MM.1S (cell line): ENCODE data around the gene SCP2D1.

Source experiments
- DNase-seq: peaks from one replicate; pipeline ENCODE4 v3.0.0-alpha.2; 2015
- H2AFZ ChIP-seq: fragments of 300-600 bp; sonication (generic); 2 replicates; pipeline ENCODE4 v1.6.0; 2016; ENCODE audit warnings: antibody characterized with exemption, low read length
- H3F3A ChIP-seq: fragments of 300-600 bp; sonication (generic); 2 replicates; pipeline ENCODE4 v1.6.1; 2016; ENCODE audit warnings: mild to moderate bottlenecking, antibody characterized with exemption, low read length, moderate library complexity, mixed read lengths; ENCODE audit not compliant: insufficient read depth
- H3K27ac ChIP-seq: fragments of 300-600 bp; sonication (generic); 2 replicates; pipeline ENCODE4 v1.5.1; 2016; ENCODE audit warnings: mild to moderate bottlenecking, low read length
- H3K27me3 ChIP-seq: fragments of 300-600 bp; sonication (generic); replicated peaks from 2 replicates; pipeline ENCODE4 v1.6.0; 2016; ENCODE audit warnings: low read length; ENCODE audit not compliant: insufficient read depth
- H3K36me3 ChIP-seq: fragments of 300-600 bp; sonication (generic); replicated peaks from 2 replicates; pipeline ENCODE4 v1.6.1; 2016; ENCODE audit warnings: mild to moderate bottlenecking, low read length, mixed read lengths; ENCODE audit not compliant: insufficient read depth
- H3K4me1 ChIP-seq: fragments of 300-600 bp; sonication (generic); 2 replicates; pipeline ENCODE4 v1.6.1; 2016; ENCODE audit warnings: low read length, mixed read lengths
- H3K4me2 ChIP-seq: fragments of 300-600 bp; sonication (generic); 2 replicates; pipeline ENCODE4 v1.6.0; 2016; ENCODE audit warnings: low read depth, low read length
- H3K4me3 ChIP-seq: fragments of 300-600 bp; sonication (generic); 2 replicates; pipeline ENCODE4 v1.5.1; 2016; ENCODE audit warnings: low read length, mixed read lengths
- H3K79me2 ChIP-seq: fragments of 300-600 bp; sonication (generic); 2 replicates; pipeline ENCODE4 v1.6.1; 2016; ENCODE audit warnings: mixed run types, low read length, mixed read lengths
- H3K9ac ChIP-seq: fragments of 300-600 bp; sonication (generic); 2 replicates; pipeline ENCODE4 v1.6.1; 2016; ENCODE audit warnings: low read length, mixed read lengths
- H3K9me2 ChIP-seq: fragments of 300-600 bp; sonication (generic); replicated peaks from 2 replicates; pipeline ENCODE4 v1.6.1; 2016; ENCODE audit warnings: mild to moderate bottlenecking, low read length, mixed read lengths; ENCODE audit not compliant: insufficient read depth
- H3K9me3 ChIP-seq: fragments of 300-600 bp; sonication (generic); replicated peaks from 2 replicates; pipeline ENCODE4 v1.6.1; 2016; ENCODE audit warnings: mild to moderate bottlenecking, low read length, mixed read lengths; ENCODE audit not compliant: insufficient read depth
- H4K20me1 ChIP-seq: fragments of 300-600 bp; sonication (generic); 2 replicates; pipeline ENCODE4 v1.6.1; 2016; ENCODE audit warnings: mild to moderate bottlenecking, low read length, moderate library complexity, mixed read lengths; ENCODE audit not compliant: insufficient read depth
- CTCF ChIP-seq: fragments of 300-600 bp; sonication (generic); IDR thresholded peaks from 2 replicates; pipeline ENCODE4 v1.5.1; 2016; ENCODE audit warnings: antibody characterized with exemption, low read length, mixed read lengths
- EZH2 ChIP-seq: fragments of 300-600 bp; sonication (generic); optimal IDR thresholded peaks from 2 replicates; pipeline ENCODE3; 2017; ENCODE audit warnings: low read depth, mild to moderate bottlenecking, antibody characterized with exemption, low read length, mixed read lengths
- EZH2phosphoT487 ChIP-seq: fragments of 300-600 bp; sonication (generic); IDR thresholded peaks from 2 replicates; pipeline ENCODE4 v1.6.1; 2018; ENCODE audit warnings: antibody characterized with exemption, low read length

Gene SCP2D1

DNA sequence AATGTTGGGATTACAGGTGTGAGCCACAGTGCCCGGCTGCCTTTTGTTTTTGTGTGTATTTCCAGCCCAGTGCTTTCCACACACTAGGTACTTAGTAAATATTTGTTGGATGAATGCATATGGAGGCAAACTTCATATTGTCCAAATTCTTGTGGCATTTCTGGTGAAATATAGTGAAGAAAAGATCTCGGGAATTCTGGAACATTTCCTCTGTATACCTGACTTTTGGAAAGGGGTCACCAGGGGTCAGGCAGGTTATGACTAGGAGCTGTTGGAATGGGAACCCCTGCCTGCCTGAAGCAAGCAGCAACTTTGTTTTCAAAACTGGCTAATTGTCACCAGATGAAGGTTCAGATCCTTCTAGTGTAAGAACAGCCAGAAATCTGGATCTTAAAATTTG, 12.1 kb upstream of the SCP2D1 start:
- Histone ChIP-seq H3K9me2 (no peaks in the 10 kb centered on the region), H3K27ac (no peak overlapping the region), H3F3A (no peaks in the 10 kb centered on the region), H3K9ac (no peak overlapping the region), H3K36me3 (no peaks in the 10 kb centered on the region), H3K9me3 (no peaks in the 10 kb centered on the region), H3K27me3 (no peaks in the 10 kb centered on the region), H4K20me1 (no peaks in the 10 kb centered on the region), H2AFZ (no peak overlapping the region), H3K4me3 (no peak overlapping the region), H3K4me2 (no peak overlapping the region), H3K4me1 (no peaks in the 10 kb centered on the region), H3K79me2 (no peaks in the 10 kb centered on the region)
- TF ChIP-seq CTCF (no peak), EZH2phosphoT487 (no peak), EZH2 (no peak)
- DNase-seq: no peak

DNA sequence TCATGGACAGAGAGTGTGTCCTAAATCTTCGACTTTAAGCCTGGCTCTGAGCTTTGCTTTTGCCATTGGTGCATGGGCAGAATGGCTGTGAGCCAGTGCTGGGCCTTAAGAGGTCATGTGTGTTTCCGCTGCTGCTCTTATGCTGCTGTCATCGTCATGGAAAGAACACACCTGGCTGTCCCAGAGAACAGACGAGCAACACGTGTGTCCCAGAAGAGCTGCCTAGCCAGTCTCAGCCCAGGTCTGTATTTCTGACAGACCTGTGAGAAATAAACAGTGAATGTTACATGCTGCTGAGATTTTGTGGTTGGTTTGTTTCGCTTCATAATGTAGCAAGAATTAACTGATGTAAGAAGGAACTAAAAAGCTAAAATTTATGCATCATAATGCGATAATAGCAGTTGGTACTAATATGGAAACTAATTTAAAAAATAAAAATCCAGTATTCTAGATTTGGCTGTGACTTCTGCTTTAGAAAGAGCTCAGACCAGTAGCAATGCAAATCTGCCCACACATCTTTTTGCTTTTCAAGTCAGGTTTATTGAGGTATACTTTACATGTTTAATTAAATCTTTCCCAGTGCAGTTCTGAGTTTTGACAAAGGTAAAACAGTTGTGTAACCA, 11.5 kb upstream of the SCP2D1 start:
- H2AFZ ChIP-seq: no peak overlapping the region
- no peak overlapping the region for H3K27ac ChIP-seq
- no peaks in the 10 kb centered on the region for H3K9me3 ChIP-seq
- H3K36me3 ChIP-seq: no peaks in the 10 kb centered on the region
- H3F3A ChIP-seq: no peaks in the 10 kb centered on the region
- H3K4me1 ChIP-seq: no peaks in the 10 kb centered on the region
- no peak overlapping the region for H3K4me3 ChIP-seq
- DNase-seq: no peak
- H3K79me2 ChIP-seq: no peaks in the 10 kb centered on the region
- TF ChIP-seq CTCF (no peak), EZH2phosphoT487 (no peak), EZH2 (no peak)
- H3K9ac ChIP-seq: no peak overlapping the region
- no peak overlapping the region for H3K4me2 ChIP-seq
- H3K9me2 ChIP-seq: no peaks in the 10 kb centered on the region
- no peaks in the 10 kb centered on the region for H4K20me1 ChIP-seq
- H3K27me3 ChIP-seq: no peaks in the 10 kb centered on the region

- Histone ChIP-seq H3K4me1 (no peaks in the 10 kb centered on the region), H3K4me2 (no peak overlapping the region), H3K79me2 (no peaks in the 10 kb centered on the region), H4K20me1 (no peaks in the 10 kb centered on the region), H3K9me2 (no peaks in the 10 kb centered on the region), H2AFZ (no peak overlapping the region), H3K9me3 (no peaks in the 10 kb centered on the region), H3F3A (no peaks in the 10 kb centered on the region), H3K36me3 (no peaks in the 10 kb centered on the region), H3K9ac (no peak overlapping the region), H3K4me3 (no peak overlapping the region), H3K27me3 (no peaks in the 10 kb centered on the region), H3K27ac (no peak overlapping the region)
- no peak for TF ChIP-seq EZH2
- TF ChIP-seq CTCF: no peak
- TF ChIP-seq EZH2phosphoT487: no peak
- no peak for DNase-seq
These were observed 7.7 kb upstream of the SCP2D1 start for GRCh38 chr20:18805881-18806280.
